Astrocyte (in vitro differentiated cells and primary cell): Measurements from ENCODE around the gene PDE4C. TPM values are rescaled to one million over a fixed set of nuclear protein-coding genes. Genes with fewer than 3 reads are reported as not detected.

ENCODE experiments used
- DNase-seq: peaks from one replicate; pipeline ENCODE4 v3.0.0-alpha.2; 2010; ENCODE audit warnings: low read depth
- FAIRE-seq: peaks from 2 replicates; lab custom pipeline; 2011; peaks lifted over from hg19 to GRCh38; lab: Jason Lieb, UNC
- H2AFZ ChIP-seq: 2 replicates; pipeline ENCODE4 v1.6.0; 2012; ENCODE audit warnings: low read depth, low read length, inconsistent platforms
- H3K27ac ChIP-seq: 2 replicates; pipeline ENCODE4 v1.5.1; 2011; ENCODE audit warnings: low read depth, low read length, inconsistent platforms
- H3K27me3 ChIP-seq: 2 replicates; pipeline ENCODE4 v1.6.0; 2011; ENCODE audit warnings: low read length, inconsistent platforms; ENCODE audit not compliant: insufficient read depth
- H3K36me3 ChIP-seq: 2 replicates; pipeline ENCODE4 v1.5.1; 2011; ENCODE audit warnings: low read length, inconsistent platforms; ENCODE audit not compliant: insufficient read depth
- H3K4me1 ChIP-seq: 2 replicates; pipeline ENCODE4 v1.5.1; 2011; ENCODE audit warnings: low read length, inconsistent platforms; ENCODE audit not compliant: insufficient read depth
- H3K4me2 ChIP-seq: 2 replicates; pipeline ENCODE4 v1.6.0; 2012; ENCODE audit warnings: low read length, inconsistent platforms
- H3K4me3 ChIP-seq: 2 replicates; pipeline ENCODE4 v1.5.1; 2011; ENCODE audit warnings: low read depth, mild to moderate bottlenecking, low read length, inconsistent platforms; ENCODE audit not compliant: insufficient read depth
- H3K79me2 ChIP-seq: 2 replicates; pipeline ENCODE4 v1.6.0; 2012; ENCODE audit warnings: mild to moderate bottlenecking, low read length, inconsistent platforms; ENCODE audit not compliant: insufficient read depth
- H3K9ac ChIP-seq: 2 replicates; pipeline ENCODE4 v1.6.0; 2012; ENCODE audit warnings: mild to moderate bottlenecking, low read length, inconsistent platforms
- H3K9me3 ChIP-seq: 2 replicates; pipeline ENCODE4 v1.5.1; 2012; ENCODE audit warnings: low read depth, mild to moderate bottlenecking, low read length, inconsistent platforms; ENCODE audit not compliant: insufficient read depth
- H4K20me1 ChIP-seq: 2 replicates; pipeline ENCODE4 v1.6.0; 2012; ENCODE audit warnings: low read length, inconsistent platforms; ENCODE audit not compliant: insufficient read depth
- H3K27ac Mint-ChIP-seq: one replicate; pipeline ENCODE4 v1.8.0; 2021; ENCODE audit warnings: mild to moderate bottlenecking, mixed read lengths; ENCODE audit not compliant: unreplicated experiment
- H3K27me3 Mint-ChIP-seq: one replicate; pipeline ENCODE4 v1.8.0; 2021; ENCODE audit warnings: low read depth, mixed read lengths; ENCODE audit not compliant: unreplicated experiment
- H3K36me3 Mint-ChIP-seq: one replicate; pipeline ENCODE4 v1.8.0; 2021; ENCODE audit warnings: low read depth, mixed read lengths; ENCODE audit not compliant: unreplicated experiment
- H3K4me1 Mint-ChIP-seq: one replicate; pipeline ENCODE4 v1.8.0; 2021; ENCODE audit warnings: low read depth, mixed read lengths; ENCODE audit not compliant: unreplicated experiment
- H3K4me3 Mint-ChIP-seq: one replicate; pipeline ENCODE4 v1.8.0; 2021; ENCODE audit warnings: mild to moderate bottlenecking, moderate library complexity, mixed read lengths; ENCODE audit not compliant: unreplicated experiment
- H3K9me3 Mint-ChIP-seq: one replicate; pipeline ENCODE4 v1.8.0; 2021; ENCODE audit warnings: mild to moderate bottlenecking, mixed read lengths; ENCODE audit not compliant: unreplicated experiment
- EZH2 ChIP-seq: IDR thresholded peaks from 2 replicates; pipeline ENCODE4 v1.6.1; 2012; ENCODE audit warnings: mild to moderate bottlenecking, low read length, inconsistent platforms; ENCODE audit not compliant: insufficient read depth
- total RNA-seq: library from RNA; stranded (reverse); gene quantifications from 2 replicates; pipeline ENCODE4 v1.2.1, GENCODE V29; 2021
- TF ChIP-seq, protein P1 (sequence below): IDR thresholded peaks from 2 replicates; pipeline ENCODE4 v1.5.1; 2011; ENCODE audit warnings: low read depth, mild to moderate bottlenecking, inconsistent platforms, low read length, moderate library complexity; ENCODE audit not compliant: insufficient read depth

PDE4C gene
- total RNA-seq, 1 donor from 2014 or later = 0.64 TPM

GRCh38 chr19:18174983-18175382 is 51.3 kb downstream of the PDE4C start:
- Histone ChIP-seq H3K4me3 (no peak overlapping the region), H3K4me2 (no peak overlapping the region), H3K9ac (no peak overlapping the region), H3K4me1 (no peaks in the 10 kb centered on the region), H3K9me3 (no peaks in the 10 kb centered on the region), H3K36me3 (no peaks in the 10 kb centered on the region), H3K27me3 (no peaks in the 10 kb centered on the region), H3K79me2 (no peaks in the 10 kb centered on the region), H4K20me1 (no peaks in the 10 kb centered on the region), H2AFZ (no peak overlapping the region), H3K27ac (no peak overlapping the region)
- DNase-seq (no peak), FAIRE-seq (no peak)
- no peak overlapping the region for H3K4me3 Mint-ChIP-seq
- no peaks in the 10 kb centered on the region for H3K4me1 Mint-ChIP-seq
- TF ChIP-seq EZH2 = no peak
- TF ChIP-seq, protein P1, sequence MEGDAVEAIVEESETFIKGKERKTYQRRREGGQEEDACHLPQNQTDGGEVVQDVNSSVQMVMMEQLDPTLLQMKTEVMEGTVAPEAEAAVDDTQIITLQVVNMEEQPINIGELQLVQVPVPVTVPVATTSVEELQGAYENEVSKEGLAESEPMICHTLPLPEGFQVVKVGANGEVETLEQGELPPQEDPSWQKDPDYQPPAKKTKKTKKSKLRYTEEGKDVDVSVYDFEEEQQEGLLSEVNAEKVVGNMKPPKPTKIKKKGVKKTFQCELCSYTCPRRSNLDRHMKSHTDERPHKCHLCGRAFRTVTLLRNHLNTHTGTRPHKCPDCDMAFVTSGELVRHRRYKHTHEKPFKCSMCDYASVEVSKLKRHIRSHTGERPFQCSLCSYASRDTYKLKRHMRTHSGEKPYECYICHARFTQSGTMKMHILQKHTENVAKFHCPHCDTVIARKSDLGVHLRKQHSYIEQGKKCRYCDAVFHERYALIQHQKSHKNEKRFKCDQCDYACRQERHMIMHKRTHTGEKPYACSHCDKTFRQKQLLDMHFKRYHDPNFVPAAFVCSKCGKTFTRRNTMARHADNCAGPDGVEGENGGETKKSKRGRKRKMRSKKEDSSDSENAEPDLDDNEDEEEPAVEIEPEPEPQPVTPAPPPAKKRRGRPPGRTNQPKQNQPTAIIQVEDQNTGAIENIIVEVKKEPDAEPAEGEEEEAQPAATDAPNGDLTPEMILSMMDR = no peak
- peaks cover 11% of the 10 kb centered on the region for H3K36me3 Mint-ChIP-seq
- peaks cover 1% of the 10 kb centered on the region for H3K9me3 Mint-ChIP-seq
- peaks cover 36% of the 10 kb centered on the region for H3K27me3 Mint-ChIP-seq
- H3K27ac Mint-ChIP-seq = no peak overlapping the region

Other genes with a start within 250 kb of the PDE4C start
- 2.6 and 2.8 TPM in 2 replicates for gene ARRDC2, start 218.3 kb downstream of the PDE4C start, total RNA-seq
- 0.07 TPM in 1 of 2 replicates, not detected in the other for gene IL12RB1, start 139.5 kb downstream of the PDE4C start, total RNA-seq
- gene MAST3, start 128.7 kb downstream of the PDE4C start, total RNA-seq = 5.5 and 6.3 TPM in 2 replicates
- gene PIK3R2, start 73.3 kb downstream of the PDE4C start, total RNA-seq = 58.4 and 60.6 TPM in 2 replicates
- gene IFI30, start 52.6 kb downstream of the PDE4C start, total RNA-seq = 0.89 and 2.3 TPM in 2 replicates
- gene MPV17L2, start 33.2 kb downstream of the PDE4C start, total RNA-seq = 17.7 and 21.8 TPM in 2 replicates
- gene RAB3A, start 22.4 kb downstream of the PDE4C start, total RNA-seq = 6.6 and 7.5 TPM in 2 replicates
- 1.3 and 1.7 TPM in 2 replicates for gene IQCN, start 48.0 kb upstream of the PDE4C start, total RNA-seq
- 151 and 161 TPM in 2 replicates for gene JUND, start 55.2 kb upstream of the PDE4C start, total RNA-seq
- 102 and 127 TPM in 2 replicates for gene LSM4, start 96.6 kb upstream of the PDE4C start, total RNA-seq
- 20.6 and 28.4 TPM in 2 replicates for gene PGPEP1, start 114.2 kb upstream of the PDE4C start, total RNA-seq
- gene GDF15, start 159.7 kb upstream of the PDE4C start, total RNA-seq = 20.5 and 23.2 TPM in 2 replicates
- gene LRRC25, start 171.2 kb upstream of the PDE4C start, total RNA-seq = not detected in 2 replicates
- 51.2 and 56.6 TPM in 2 replicates for gene SSBP4, start 193.0 kb upstream of the PDE4C start, total RNA-seq
- 128 and 153 TPM in 2 replicates for gene ISYNA1, start 211.7 kb upstream of the PDE4C start, total RNA-seq